ENCODE measurements around the gene CDH4.

The CDH4 gene

DNA sequence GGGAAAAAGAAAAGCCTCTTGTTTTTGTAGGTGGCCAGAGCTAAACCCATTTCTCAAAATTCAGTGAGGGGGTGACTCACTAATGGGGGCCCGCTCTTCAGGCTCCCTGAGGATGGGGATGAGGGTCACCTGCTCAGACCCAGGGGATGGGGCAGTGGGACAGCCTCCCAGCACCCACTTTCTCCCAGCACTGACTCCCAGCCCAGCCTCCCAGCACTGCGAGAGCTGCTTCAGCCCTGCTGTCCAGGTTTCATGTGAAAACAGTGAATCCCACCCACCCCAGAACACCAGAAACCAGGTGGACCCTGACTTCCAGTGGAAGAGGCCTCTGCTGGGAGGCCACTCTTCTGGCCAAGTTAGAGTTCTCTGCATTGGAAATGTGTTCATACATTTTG is 362.6 kb downstream of the CDH4 start:
- DNase-seq (ENCODE audit: low read depth, low spot score): no peak
- TF ChIP-seq, protein P1, sequence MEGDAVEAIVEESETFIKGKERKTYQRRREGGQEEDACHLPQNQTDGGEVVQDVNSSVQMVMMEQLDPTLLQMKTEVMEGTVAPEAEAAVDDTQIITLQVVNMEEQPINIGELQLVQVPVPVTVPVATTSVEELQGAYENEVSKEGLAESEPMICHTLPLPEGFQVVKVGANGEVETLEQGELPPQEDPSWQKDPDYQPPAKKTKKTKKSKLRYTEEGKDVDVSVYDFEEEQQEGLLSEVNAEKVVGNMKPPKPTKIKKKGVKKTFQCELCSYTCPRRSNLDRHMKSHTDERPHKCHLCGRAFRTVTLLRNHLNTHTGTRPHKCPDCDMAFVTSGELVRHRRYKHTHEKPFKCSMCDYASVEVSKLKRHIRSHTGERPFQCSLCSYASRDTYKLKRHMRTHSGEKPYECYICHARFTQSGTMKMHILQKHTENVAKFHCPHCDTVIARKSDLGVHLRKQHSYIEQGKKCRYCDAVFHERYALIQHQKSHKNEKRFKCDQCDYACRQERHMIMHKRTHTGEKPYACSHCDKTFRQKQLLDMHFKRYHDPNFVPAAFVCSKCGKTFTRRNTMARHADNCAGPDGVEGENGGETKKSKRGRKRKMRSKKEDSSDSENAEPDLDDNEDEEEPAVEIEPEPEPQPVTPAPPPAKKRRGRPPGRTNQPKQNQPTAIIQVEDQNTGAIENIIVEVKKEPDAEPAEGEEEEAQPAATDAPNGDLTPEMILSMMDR (IDR thresholded peaks at IDR 0.05; ENCODE audit: insufficient read depth, low read length, missing control alignments): no peak
- no peak overlapping the region for H3K4me3 ChIP-seq (ENCODE audit: low read depth, low read length)
- POLR2A ChIA-PET: no interaction called here
- CTCF ChIA-PET: no interaction called here

DNA sequence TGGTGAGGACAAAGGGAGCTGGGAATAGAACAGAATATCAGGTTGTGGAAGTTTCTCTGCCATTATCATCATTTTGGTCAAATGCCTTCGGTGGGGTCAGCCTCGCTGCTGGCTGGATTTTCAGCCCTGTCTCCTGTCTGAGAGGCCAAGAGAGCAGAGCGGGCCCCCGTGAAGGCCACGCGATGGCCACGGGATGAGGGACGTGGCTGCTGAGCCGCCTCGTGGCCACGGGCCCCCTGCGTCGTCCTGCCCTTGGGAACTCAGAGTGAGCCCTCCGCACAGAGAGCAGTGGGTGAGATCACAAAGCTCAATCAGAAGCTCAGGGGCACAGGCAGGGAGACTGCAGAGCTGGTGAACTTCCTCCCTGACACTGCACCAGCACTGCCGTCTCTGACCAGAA is 363.7 kb downstream of the CDH4 start:
- H3K4me3 ChIP-seq (ENCODE audit: low read depth, low read length): no peak overlapping the region
- CTCF ChIA-PET: no interaction called here
- POLR2A ChIA-PET: no interaction called here
- no peak for DNase-seq (ENCODE audit: low read depth, low spot score)
- TF ChIP-seq, protein P1 (IDR thresholded peaks at IDR 0.05; ENCODE audit: insufficient read depth, low read length, missing control alignments): no peak

DNA sequence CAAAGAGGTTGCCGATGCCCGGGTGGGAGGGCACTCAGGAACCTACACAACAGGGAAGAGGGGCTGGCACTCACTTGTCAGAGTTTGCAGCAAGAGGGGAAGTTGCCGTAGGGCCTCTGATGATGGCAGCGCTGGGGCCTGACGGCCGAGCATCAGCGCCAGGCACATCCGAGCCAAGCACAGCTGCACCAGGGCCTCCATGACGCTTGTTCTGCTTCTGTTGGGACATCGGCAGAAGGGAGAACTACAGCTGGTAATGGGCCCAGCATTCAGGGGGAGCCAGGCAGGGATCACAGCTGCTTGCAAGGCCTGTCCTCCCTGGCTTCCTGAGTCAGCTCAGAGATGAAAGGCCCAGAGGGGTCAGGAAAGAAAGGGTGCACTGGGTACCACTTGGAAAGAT is 367.7 kb downstream of the CDH4 start:
- POLR2A ChIA-PET: no interaction called here
- CTCF ChIA-PET: no interaction called here
- TF ChIP-seq, protein P1 (IDR thresholded peaks at IDR 0.05; ENCODE audit: insufficient read depth, low read length, missing control alignments): no peak
- no peak overlapping the region for H3K4me3 ChIP-seq (ENCODE audit: low read depth, low read length)
- DNase-seq (ENCODE audit: low read depth, low spot score): no peak

DNA sequence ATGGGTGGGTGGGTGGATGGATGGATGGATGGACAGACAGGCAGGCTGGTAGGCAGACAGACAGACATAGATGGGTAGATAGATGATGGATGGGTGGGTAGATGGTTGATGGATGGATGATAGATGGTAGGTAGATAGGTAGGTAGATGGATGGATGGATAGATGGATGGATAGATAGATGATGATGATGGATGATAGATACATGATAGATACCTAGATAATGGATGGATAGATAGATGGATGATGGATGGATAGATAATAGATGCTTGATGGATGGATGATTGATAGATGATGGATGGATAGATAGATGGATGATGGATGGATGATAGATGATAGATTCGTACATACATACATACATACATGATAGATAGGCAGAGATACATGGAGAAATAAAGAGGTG is 368.1 kb downstream of the CDH4 start:
- DNase-seq (ENCODE audit: low read depth, low spot score): no peak
- TF ChIP-seq, protein P1 (IDR thresholded peaks at IDR 0.05; ENCODE audit: insufficient read depth, low read length, missing control alignments): no peak
- ChIA-PET POLR2A (no interaction called here), CTCF (no interaction called here)
- H3K4me3 ChIP-seq (ENCODE audit: low read depth, low read length): no peak overlapping the region

DNA sequence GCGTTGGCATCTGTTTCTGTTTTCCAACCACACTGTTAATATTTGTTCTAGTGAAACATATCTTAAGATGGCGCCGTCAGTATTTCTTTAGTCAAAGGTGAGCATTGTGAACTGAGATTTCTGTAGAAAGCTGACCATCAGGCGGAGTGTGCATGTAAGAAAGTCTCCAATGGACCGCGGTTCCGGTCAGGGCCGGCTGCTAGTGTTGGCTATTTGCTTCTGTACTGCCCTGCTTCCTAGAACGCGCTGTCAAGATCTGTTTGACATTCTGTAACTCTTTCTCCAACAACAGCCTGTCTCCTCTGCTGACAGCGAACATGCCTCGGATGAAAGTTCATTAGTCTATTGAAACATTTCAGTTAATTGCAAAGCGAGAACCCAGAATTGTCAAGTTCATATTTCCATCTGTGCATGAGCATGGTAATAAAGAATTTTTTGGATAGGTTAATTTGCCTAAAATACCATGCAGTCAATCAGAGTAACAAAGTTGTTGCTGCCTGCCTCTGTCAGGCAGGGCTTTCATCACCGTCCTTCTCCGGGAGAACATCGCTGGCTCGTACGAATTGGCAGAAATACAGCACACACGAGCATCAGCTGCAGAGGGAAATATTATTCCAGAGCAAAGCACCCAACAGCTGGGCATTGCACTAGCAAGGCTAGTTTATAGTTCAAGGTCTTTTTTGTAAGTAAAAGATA is 369.1 kb downstream of the CDH4 start:
- no peak overlapping the region for H3K4me3 ChIP-seq (ENCODE audit: low read depth, low read length)
- ChIA-PET POLR2A (no interaction called here), CTCF (no interaction called here)
- TF ChIP-seq, protein P1 (IDR thresholded peaks at IDR 0.05; ENCODE audit: insufficient read depth, low read length, missing control alignments): no peak
- no peak for DNase-seq (ENCODE audit: low read depth, low spot score)

DNA sequence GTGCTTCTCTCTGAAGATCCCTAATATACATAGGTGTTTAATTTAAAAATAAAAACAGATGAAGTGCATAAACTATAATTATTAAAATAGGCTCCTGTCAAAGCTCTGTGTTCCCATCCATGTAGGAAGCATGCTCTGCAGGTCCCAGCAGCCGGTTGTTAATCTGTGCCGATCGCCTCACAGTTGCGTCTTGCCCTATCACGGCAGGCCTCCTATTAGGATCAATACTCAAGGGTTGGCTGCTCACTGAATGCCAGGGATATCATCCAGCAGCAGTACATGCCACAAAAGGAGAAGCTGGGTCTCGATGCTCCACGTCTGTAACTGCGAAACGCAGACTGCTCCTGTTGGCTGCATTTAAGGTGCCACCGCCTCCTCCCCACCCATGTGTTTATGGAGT is 369.8 kb downstream of the CDH4 start:
- CTCF ChIA-PET: no interaction called here
- no peak for DNase-seq (ENCODE audit: low read depth, low spot score)
- POLR2A ChIA-PET: no interaction called here
- H3K4me3 ChIP-seq (ENCODE audit: low read depth, low read length): no peak overlapping the region
- TF ChIP-seq, protein P1 (IDR thresholded peaks at IDR 0.05; ENCODE audit: insufficient read depth, low read length, missing control alignments): no peak

All from AG04449 (cell line).